RPMI7951 (cell line): ENCODE results near the gene YIPF2. TPM values are rescaled to one million over a fixed set of nuclear protein-coding genes. Genes with fewer than 3 reads are reported as not detected.

Experiments
- DNase-seq: peaks from one replicate; pipeline ENCODE4 v3.0.0-alpha.2; 2012; ENCODE audit warnings: low read depth
- total RNA-seq: library from RNA; depleted of rRNA; stranded (reverse); fragments of >200 nt; shearing (Covaris generic); gene quantifications from 2 replicates; pipeline ENCODE4 v1.2.3, GENCODE V29; 2014; rRNA removed

YIPF2 gene
- total RNA-seq, 1 experiment from 2014 or later, result 34.1 TPM

GRCh38 chr19:10876459-10877240 is 51.8 kb downstream of the YIPF2 start:
- DNase-seq, result no peak

- DNase-seq, result no peak
Measured at GRCh38 chr19:10874024-10874423, 54.4 kb downstream of the YIPF2 start.

GRCh38 chr19:10872546-10873107 is 55.8 kb downstream of the YIPF2 start:
- no peak for DNase-seq

Other genes with a start within 250 kb of the YIPF2 start
- gene QTRT1, start 227.2 kb downstream of the YIPF2 start, total RNA-seq, result 18.4 and 25.5 TPM in 2 replicates
- gene DNM2, start 210.6 kb downstream of the YIPF2 start, total RNA-seq, result 46.6 and 77.3 TPM in 2 replicates
- 39.8 and 77.3 TPM in 2 replicates for gene TMED1, start 92.4 kb downstream of the YIPF2 start, total RNA-seq
- 0.36 TPM in 1 of 2 replicates, not detected in the other for gene C19orf38, start 80.2 kb downstream of the YIPF2 start, total RNA-seq
- 22.2 and 23.9 TPM in 2 replicates for gene CARM1, start 57.1 kb downstream of the YIPF2 start, total RNA-seq
- gene TIMM29, start 172 bp upstream of the YIPF2 start, total RNA-seq, result 20.4 and 32.0 TPM in 2 replicates
- 59.4 and 72.9 TPM in 2 replicates for gene SMARCA4, start 32.4 kb upstream of the YIPF2 start, total RNA-seq
- 44.0 and 46.7 TPM in 2 replicates for gene LDLR, start 160.8 kb upstream of the YIPF2 start, total RNA-seq
- 57.7 and 85.1 TPM in 2 replicates for gene SPC24, start 227.1 kb upstream of the YIPF2 start, total RNA-seq